SKM-1 treated with dmso at 0.1 percent for 144 hours (cell line): Measurements from ENCODE around the gene TMEM256.

ENCODE experiments used
- DNase-seq: peaks from one replicate; lab custom pipeline; 2025; ENCODE audit not compliant: unreplicated experiment; lab: John Stamatoyannopoulos, UW

Gene TMEM256

DNA sequence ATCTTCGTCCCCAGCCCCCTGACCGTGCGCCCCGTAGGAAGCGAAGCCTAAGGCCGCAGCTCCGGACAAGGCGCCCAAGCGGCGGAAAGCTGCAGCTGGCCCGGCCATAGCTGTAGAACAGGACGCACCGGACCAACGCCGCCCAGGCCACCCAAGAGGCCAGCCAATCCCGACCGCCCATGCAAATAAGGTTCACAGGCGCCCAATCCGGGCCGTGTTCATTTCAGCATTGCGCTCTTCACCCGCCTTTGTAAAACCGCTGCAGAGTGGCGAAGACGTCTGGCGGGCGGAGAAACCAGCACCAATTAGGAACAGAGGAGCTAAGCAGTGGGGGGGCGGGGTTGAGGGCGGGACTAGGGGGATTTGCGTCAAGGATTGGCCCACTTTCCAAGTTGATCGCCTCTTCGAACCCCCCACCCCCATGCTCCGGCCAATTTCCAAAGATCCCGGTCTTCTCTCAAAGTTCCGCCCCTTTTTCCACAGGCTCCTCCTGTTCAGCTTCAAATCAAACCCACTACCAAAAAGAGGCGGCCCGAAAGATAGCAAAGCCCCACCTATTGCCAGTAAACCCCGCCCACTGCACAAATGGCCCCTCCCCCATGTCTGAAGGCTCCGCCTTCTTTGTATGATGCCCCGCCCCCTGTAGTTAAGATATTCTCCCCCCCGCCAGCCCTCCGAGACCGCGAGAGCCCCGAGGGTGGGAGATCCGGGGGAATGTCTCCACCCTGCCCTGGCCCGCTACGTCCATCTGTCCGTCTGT lies at the start of gene TMEM256:
Gene TMEM256 (minus strand): TSS at position 121 of the 760 bp plus-strand sequence. CDS start 13 bp downstream, at position 108.
- DNase-seq, result peak; percentile 81

DNA sequence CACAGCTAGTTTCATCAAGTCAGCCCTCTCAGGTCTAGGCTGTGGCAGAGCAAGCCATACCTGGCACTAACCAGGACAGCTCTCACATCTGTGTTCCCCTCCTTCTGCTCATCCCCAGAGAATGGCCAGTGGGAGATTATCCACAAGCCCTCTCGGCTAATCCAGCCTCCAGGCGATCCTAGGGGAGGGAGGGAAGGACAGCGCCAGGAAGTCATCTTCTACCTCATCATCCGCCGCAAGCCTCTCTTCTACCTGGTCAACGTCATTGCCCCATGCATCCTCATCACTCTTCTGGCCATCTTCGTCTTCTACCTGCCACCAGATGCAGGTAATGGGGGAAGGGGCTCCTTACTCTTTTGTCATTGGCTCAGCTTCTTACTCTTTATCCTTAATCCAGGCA lies 44.6 kb upstream of the TMEM256 start:
- no peak for DNase-seq

DNA sequence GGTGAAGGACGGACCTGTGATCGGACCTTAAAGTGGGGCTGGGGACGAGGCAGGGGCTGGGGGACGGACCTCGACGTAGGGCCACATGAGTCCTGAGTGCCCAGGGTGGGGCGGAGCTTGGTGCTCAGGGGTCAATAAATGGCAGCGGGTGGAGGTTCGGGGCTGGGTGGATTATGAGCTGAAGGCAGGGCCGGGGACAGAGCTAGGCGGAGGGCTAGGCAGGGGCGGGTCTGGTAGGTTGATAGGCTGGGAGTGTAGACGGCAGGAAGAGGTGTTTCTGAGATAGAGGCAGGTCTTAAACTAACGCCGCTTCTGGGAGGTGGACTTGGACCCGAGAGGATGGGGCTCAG lies 41.7 kb upstream of the TMEM256 start:
- no peak for DNase-seq

DNA sequence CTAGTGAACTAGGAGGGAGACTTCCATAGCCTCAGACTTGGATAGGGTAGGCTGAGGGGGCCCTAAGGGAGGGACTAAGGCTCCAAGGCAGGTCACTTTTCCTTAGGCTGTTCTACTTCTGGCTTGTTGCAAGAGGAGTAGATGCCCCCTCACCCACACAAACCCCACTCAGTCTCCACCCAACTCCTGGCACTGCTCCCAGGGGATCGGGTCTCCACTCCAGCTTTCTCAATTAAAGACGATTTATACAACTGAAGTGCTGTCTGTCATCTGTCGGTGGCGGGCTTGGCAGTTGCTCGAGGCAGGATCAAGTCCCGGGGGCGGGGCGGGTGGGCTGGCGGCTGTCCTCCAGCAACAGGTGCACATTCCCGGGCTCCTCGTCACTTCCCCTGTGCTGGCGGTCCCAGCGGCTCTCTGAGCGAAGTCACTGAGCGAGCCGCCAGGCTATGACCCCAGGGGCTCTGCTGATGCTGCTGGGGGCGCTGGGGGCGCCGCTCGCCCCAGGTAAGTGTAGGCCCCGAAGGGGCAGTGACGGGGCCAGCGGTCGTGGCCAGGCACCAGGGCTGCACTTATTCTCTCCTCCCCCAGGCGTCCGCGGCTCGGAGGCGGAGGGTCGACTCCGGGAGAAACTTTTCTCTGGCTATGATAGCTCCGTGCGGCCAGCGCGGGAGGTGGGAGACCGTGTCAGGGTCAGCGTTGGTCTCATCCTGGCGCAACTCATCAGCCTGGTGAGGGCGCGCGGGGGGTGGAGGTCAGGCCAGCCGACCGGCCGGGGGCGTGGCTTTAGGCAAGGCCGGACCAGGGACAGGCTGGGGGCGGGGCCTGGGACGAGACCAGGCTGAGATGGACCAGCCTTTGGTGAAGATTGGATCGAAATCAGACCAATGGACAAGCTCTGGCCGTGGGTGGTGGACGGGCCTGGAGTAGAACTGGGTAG lies 41.1 kb upstream of the TMEM256 start, which contains the start of gene CHRNB1:
Gene CHRNB1 (plus strand): TSS at position 380 of the 937 bp plus-strand sequence. CDS start 67 bp downstream, at position 447.
- no peak for DNase-seq

DNA sequence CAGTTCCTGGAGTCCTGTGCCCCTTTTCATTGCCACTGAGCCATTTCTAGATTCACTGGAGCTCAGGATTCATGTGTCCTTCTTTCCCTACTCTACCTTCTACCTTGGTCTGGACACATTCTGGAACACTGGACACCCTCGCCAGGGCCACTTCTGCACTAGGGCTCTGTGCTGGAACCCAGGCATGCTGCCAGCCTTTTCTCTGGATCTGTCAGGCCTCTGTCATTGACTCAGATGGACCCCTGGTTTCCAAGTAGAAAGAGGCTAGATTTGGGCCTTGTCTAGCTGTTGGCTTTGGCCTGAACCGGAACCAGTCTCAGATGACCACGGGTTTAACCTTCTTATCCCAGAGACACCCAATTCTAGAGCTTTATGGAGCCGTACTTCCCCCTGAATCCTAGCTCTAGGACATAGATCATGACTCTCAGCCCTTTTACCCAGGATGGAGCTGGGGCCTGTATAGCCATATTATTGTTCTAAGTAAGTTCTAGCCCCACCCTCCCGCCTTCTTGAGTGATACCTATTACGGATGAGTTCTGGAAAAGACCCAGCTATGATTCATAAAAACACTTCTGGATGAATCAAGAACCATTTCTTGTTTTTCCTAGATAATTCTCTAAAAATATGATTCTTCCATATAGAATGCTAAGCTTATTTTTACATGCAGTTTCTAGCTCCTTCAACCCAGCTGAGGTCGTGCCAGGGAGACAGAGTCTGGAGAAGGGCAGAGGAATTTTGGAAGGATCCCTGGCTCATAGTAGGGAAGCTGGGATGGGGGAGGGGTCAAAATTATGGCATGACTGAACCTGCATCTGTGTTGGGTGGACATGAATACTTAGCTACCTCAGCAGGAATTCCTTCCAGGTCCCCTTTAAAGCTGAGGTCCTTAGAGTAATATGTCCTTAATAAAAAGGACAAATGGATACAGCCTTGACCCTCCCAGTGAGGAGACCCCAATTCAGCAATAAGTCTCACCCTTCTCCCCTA lies 39.9 kb upstream of the TMEM256 start:
- DNase-seq, result no peak

DNA sequence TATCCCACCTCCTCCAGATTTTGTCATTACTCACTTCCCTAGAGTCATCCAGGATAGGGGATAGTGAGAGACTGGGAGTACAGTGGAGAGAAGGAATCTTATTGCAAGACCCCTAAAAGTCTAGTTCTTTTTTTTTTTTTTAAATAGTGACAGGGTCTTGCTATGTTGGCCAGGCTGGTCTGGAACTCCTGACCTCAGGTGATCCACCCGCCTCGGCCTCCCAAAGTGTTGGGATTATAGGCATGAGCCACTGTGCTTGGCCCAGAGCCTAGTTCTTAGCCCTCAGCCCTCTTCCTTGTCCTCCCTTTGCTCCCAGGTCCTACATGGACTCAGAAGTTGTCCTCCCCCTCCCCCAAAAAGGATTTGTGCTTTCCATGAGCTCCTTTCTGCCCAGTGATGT lies 38.2 kb upstream of the TMEM256 start:
- no peak for DNase-seq

DNA sequence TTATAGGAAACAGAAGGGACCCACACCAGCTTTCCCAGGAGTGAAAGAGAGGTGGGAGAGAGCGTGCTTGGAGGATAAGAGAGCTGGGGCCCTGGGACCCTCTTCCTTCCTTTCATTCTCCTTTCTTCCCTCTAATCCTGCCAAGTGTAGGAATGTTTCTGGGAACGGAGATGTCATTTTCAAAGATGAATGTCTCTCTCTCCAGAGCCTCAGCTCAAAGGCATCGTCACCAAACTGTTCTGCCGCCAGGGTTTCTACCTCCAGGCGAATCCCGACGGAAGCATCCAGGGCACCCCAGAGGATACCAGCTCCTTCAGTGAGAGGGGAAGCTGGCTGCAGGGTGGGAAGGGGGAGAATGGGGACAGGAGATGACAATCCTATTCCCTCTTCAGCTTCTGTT lies 37.4 kb upstream of the TMEM256 start:
- no peak for DNase-seq

DNA sequence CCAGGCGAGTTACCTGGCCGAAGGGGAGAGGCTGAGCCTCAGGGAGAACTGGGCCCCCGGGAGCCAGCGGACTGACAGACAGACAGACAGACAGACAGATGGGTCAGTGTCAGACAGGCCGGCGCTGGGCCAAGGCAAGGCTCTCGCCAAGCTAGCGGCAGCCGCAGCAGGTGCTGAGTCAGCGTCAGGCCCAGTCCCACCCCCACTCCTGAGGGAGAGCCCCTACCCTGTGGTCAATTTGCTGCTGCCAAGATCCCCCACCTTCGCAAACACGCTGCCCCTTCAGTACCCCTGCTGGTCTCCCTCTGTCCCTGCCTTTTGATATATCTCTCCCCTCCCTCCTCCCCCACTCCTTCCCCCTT lies 36.9 kb upstream of the TMEM256 start:
- no peak for DNase-seq

DNA sequence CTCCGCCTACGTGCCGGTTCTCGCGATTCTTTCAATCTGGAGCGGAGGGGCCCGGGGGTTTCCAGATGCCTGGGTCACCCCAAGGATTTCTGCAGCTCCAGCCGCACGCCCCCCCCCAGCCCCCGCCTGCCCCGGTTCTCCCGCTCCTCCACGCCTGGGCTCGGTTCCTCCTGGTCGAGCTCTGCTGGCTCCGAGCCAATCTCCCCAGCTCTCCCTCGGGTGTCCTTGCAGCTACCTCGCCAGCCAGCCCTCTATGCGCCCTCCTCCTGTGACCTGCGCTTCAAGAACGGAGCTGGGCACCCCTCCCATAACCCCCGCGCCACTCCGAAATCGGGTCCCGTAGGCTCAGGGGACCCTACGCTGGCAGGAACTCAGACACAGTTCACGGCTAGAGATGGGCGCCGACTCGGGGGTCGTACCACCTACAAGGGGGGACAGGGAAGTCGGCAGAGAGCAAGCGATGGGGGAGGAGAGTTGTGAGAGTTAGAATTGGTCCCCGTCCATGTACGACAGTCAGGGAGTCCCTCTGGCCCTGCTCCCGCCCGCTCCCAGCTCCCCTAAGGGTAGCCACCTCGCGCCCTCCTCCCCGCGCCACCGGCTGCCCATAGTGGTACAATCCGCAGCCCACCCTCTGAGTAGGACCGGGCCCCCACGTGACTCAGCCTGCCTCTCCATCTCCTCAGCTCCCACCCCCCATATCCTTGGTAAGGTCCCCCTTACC lies 36.4 kb upstream of the TMEM256 start:
- no peak for DNase-seq

DNA sequence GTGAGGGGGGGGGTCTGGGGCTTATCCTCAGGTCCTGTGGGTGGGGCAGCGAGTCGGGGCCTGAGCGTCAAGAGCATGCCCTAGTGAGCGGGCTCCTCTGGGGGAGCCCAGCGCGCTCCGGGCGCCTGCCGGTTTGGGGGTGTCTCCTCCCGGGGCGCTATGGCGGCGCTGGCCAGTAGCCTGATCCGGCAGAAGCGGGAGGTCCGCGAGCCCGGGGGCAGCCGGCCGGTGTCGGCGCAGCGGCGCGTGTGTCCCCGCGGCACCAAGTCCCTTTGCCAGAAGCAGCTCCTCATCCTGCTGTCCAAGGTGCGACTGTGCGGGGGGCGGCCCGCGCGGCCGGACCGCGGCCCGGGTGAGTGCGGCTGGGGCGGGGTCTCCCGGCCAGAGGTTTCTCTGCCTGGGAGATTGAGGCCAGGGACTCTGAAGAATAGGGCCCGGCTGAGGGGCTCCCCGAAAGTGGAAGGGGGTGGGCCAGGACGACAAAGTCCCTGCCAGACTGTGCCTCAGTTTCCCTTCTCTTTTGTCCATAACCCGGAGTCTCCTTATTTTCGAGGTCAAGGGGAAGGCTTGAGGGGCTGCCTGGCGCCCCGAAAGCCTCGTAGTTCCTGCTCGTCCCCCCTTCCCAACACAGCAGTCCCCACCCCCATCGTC lies 35.7 kb upstream of the TMEM256 start, which contains the start of gene FGF11:
Gene FGF11 (plus strand): TSS at position 51 of the 651 bp plus-strand sequence. CDS start 109 bp downstream, at position 160.
- no peak for DNase-seq

DNA sequence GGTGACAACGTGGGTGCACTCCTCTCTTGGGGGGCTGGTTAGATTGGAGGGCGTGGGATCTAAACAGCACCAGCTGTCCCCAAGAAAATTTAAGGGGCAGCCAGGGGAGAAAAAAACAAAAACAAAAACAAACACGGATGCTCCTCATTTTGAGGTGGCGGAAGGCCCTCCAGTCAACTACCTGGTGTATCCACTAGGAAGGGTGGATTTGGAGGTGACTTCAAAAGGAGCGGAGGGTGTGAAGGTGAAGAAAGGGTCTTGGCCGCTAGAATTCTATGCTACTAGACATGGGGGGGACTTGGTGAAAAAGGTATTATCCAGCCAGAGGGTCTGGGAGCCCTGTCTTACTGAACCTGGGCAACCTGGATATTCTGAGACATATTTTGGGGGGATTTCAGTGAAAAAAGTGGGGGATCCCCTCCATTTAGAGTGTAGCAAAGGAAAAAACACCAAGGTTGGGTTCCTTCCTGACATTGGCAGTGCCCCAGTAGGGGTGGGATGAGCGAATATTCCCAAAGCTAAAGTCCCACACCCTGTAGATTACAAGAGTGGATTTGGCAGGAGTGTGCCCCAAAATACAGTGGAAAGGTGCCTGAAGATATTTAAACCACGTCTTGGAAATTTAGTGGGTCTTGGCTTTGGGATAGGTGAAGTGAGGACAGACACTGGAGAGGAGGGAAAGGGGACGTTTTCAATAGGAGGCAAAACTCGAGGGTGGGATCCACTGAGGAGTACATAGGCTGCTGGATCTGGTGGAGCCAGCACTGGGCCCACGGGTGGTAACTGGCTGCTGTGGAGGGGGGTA lies 35.0 kb upstream of the TMEM256 start:
- no peak for DNase-seq

DNA sequence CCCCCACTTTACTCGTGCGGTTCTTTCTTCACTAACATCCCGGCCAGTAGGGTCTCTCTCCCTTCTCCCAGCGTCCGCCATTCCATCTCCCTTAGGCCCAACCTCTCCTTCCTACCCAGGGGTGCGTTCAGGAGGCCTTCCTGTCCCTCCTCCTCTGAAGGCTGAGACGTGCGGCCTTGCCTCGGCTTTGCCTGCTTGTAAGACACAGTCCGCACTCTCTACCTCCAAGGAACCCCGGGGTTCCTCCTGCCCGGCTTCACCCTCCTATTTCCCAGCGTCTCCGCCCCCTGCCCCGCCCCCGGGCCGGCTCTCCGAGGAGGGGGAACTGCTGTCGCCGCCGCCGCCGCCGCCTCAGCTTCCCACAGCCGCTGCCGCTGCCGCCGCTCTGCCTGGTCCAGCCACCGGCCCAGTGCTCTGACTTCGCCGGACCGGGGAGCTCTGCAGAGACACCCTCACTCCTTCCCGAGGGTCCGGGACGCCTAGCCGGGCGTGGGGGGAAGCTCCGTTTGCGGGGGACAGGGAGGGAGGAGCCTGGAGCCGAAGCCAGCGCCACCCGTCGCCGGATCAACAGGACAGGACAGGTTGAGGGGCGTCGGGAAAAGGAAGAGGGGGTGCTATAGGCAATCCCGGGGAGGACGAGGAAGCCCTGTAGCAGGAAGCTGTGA lies 34.2 kb upstream of the TMEM256 start:
- DNase-seq, result no peak

DNA sequence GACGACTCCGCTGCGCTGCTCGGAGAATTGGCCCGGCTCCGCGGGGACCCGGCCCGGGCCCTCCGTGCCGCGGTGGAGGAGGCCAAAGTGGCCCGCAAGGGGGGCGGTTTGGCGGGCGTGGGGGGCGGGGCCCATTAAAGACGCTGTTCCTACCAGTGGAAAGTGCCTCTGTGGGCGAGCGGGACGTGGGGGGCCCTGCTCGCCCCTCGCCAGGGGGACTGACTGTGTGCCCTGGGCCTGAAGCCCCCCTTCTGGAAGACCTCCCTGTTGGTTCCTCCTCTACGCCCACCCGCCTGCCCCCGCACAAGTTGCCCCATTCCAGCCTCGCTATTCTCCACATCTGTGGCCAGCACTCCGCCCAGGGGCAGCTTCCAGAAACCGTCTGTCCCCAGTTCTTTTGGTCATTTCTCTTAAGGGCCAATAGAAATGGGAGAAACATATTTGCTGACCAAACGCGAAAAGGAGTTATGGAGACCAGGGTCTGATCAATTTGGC lies 33.5 kb upstream of the TMEM256 start:
- DNase-seq, result no peak

DNA sequence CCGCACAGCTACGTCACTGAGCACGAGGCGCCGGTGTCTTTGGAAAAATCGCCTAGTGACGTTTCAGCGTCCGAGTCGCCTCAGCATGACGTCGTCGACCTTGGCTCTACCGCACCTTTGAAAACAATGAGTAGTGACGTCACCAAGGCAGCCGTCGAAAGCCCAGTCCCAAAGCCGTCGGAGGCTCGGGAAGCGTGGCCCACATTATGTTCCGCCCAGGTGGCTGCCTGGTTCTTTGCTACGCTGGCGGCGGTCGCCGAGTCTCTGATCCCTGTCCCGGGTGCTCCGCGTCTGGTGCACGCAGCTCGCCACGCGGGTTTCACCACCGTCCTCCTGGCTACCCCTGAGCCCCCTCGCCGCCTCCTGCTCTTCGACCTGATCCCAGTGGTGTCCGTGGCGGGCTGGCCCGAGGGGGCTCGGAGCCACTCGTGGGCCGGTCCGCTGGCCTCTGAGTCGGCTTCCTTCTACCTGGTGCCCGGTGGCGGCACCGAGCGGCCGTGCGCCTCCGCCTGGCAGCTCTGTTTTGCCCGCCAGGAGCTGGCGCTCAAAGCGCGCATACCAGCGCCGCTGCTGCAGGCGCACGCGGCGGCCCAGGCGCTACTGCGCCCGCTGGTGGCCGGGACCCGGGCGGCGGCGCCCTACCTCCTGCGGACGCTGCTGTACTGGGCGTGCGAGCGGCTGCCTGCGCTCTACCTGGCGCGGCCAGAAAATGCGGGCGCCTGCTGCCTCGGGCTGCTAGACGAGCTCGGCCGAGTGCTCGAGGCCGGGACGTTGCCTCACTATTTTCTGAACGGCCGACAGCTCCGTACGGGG lies 32.9 kb upstream of the TMEM256 start:
- peak; percentile 20 for DNase-seq

DNA sequence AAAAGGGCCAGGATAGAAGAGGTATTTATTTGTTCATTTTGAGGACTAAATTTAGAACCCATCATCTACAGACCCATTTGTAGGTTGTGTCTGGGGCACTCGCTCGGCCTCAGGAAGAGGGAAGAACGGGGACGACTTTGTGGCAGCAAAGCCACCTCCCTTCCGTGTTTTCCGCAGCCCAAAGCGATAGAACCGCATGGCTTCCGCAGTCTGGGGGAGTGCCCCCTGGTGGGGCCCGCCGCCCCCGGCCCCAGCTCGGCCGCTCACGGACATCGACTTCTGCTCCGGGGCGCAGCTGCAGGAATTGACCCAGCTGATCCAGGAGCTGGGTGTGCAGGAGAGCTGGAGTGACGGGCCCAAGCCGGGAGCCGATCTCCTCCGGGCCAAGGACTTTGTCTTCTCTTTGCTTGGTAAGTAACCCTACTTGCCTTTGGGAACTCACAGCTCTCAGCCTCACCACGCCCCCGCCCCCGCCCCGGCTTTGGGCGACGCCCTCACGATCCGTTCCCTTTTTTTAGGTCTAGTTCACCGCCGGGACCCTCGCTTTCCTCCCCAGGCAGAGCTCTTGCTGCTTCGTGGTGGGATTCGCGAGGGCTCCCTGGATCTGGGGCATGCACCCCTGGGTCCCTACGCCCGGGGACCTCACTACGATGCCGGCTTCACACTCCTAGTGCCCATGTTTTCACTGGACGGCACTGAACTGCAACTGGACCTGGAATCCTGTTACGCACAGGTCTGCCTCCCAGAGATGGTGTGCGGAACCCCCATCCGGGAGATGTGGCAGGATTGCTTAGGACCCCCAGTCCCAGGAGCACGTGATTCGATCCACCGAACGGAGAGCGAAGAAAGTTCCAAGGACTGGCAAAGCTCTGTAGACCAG lies 32.0 kb upstream of the TMEM256 start:
- DNase-seq, result peak; percentile 48

DNA sequence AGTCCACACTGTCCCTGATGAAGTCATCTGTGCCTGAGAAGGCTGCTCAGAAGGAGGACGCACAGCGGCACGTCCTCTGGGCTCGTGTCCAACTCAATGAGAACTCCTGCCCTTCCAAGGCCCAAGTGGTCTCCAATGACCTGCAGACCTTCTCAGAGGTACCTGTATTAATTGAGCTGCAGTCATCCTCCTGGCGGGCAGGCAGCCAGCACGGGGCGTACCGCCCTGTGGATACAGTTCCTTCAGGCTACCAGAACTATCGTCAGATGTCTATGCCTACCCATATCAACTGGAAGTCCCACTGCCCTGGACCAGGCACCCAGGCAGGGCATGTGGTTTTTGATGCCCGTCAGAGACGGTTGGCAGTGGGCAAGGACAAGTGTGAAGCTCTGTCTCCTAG lies 28.4 kb upstream of the TMEM256 start:
- DNase-seq, result no peak
